Keratinocyte (primary cell): ENCODE data around the gene GOLT1A. TPM values are rescaled to one million over a fixed set of nuclear protein-coding genes. Genes with fewer than 3 reads are reported as not detected.

Source experiments
- DNase-seq: peaks from one replicate; pipeline ENCODE4 v3.0.0-alpha.2; 2011; ENCODE audit warnings: low read depth, missing footprints, low spot score
- FAIRE-seq: peaks from 2 replicates; lab custom pipeline; 2011; peaks lifted over from hg19 to GRCh38; lab: Jason Lieb, UNC
- H2AFZ ChIP-seq: 2 replicates; pipeline ENCODE4 v1.6.0; 2012; ENCODE audit warnings: low read length, control low read depth, inconsistent platforms; ENCODE audit not compliant: control insufficient read depth
- H3K27ac ChIP-seq: 2 replicates; pipeline ENCODE4 v1.5.1; 2011; ENCODE audit warnings: low read length; ENCODE audit not compliant: control insufficient read depth, insufficient read depth
- H3K27me3 ChIP-seq: 3 replicates; pipeline ENCODE4 v1.6.0; 2011; ENCODE audit warnings: low read length; ENCODE audit not compliant: control insufficient read depth, insufficient read depth; ENCODE audit errors: extremely low read depth
- H3K36me3 ChIP-seq, 2 experiments: 2 replicates in 1 of 2; 3 replicates in 1 of 2; pipeline ENCODE4 v1.5.1; 2011; ENCODE audit warnings: low read length in 2 of 2, mild to moderate bottlenecking in 1 of 2; ENCODE audit not compliant: control insufficient read depth in 2 of 2, insufficient read depth in 2 of 2; ENCODE audit errors: extremely low read depth in 1 of 2
- H3K4me1 ChIP-seq: 3 replicates; pipeline ENCODE4 v1.5.1; 2011; ENCODE audit warnings: low read length; ENCODE audit not compliant: control insufficient read depth, insufficient read depth; ENCODE audit errors: extremely low read depth
- H3K4me2 ChIP-seq: 3 replicates; pipeline ENCODE4 v1.6.0; 2011; ENCODE audit warnings: low read depth, low read length; ENCODE audit not compliant: control insufficient read depth, insufficient read depth; ENCODE audit errors: extremely low read depth
- H3K4me3 ChIP-seq, 3 experiments: fragments of 200-600 bp in 1 of 3; sonication (generic) in 1 of 3; 2 replicates in 2 of 3; 3 replicates in 1 of 3; pipeline ENCODE4 v1.5.1; 2011 to 2016; ENCODE audit warnings: low read length in 3 of 3, mild to moderate bottlenecking in 3 of 3, control low read depth in 2 of 3, inconsistent platforms in 1 of 3, low read depth in 1 of 3, mixed read lengths in 1 of 3, mixed run types in 1 of 3, moderate library complexity in 1 of 3; ENCODE audit not compliant: control insufficient read depth in 2 of 3, insufficient read depth in 2 of 3; ENCODE audit errors: extremely low read depth in 1 of 3
- H3K79me2 ChIP-seq: 2 replicates; pipeline ENCODE4 v1.6.0; 2012; ENCODE audit warnings: low read length; ENCODE audit not compliant: control insufficient read depth, insufficient read depth
- H3K9ac ChIP-seq: 3 replicates; pipeline ENCODE4 v1.6.0; 2011; ENCODE audit warnings: low read length; ENCODE audit not compliant: control insufficient read depth, insufficient read depth; ENCODE audit errors: extremely low read depth
- H3K9me1 ChIP-seq: 3 replicates; pipeline ENCODE4 v1.6.0; 2011; ENCODE audit warnings: low read length; ENCODE audit not compliant: control insufficient read depth, insufficient read depth; ENCODE audit errors: extremely low read depth
- H3K9me3 ChIP-seq: 2 replicates; pipeline ENCODE4 v1.5.1; 2012; ENCODE audit warnings: low read depth, low read length; ENCODE audit not compliant: control insufficient read depth
- H4K20me1 ChIP-seq: 3 replicates; pipeline ENCODE4 v1.6.0; 2011; ENCODE audit warnings: low read length; ENCODE audit not compliant: control insufficient read depth, insufficient read depth; ENCODE audit errors: extremely low read depth
- CTCF ChIP-seq, 3 experiments: IDR thresholded peaks in 1 of 3; conservative IDR thresholded peaks in 1 of 3; optimal IDR thresholded peaks in 1 of 3; 2 replicates in 2 of 3; 3 replicates in 1 of 3; pipeline versions ENCODE3 to v1.5.1; 2011; ENCODE audit warnings: low read length in 3 of 3, mild to moderate bottlenecking in 3 of 3, moderate library complexity in 2 of 3, control low read depth in 1 of 3, inconsistent platforms in 1 of 3; ENCODE audit not compliant: insufficient read depth in 2 of 3; ENCODE audit errors: extremely low read depth in 1 of 3
- EZH2 ChIP-seq: IDR thresholded peaks from one replicate; pipeline ENCODE4 v1.6.1; 2012; ENCODE audit warnings: inconsistent platforms, mild to moderate bottlenecking, low read length, moderate library complexity
- dilution Hi-C: fragments of 300-500 bp; cut with MboI; formaldehyde crosslinking; loops from one replicate; pipeline ENCODE4 v1.7.0; 2020; ENCODE audit warnings: low sequenced_read_pairs; ENCODE audit not compliant: extremely low pct_ligation_motif_present
- polyA plus RNA-seq, 5 experiments: library from polyadenylated mRNA; depleted of rRNA in 3 of 5; stranded (reverse) in 3 of 5; stranded (forward) in 1 of 5; unstranded in 1 of 5; fragments of >200 nt; gene quantifications; 1 replicate in 1 of 5; 2 replicates in 3 of 5; 3 replicates in 1 of 5; pipeline versions ENCODE4 v1.2.1 to v1.2.3, GENCODE V29; 2011 to 2012; ENCODE audit warnings: missing spikeins in 2 of 5, low read depth in 1 of 5, low replicate concordance in 1 of 5

The GOLT1A gene
- polyA plus RNA-seq, 1 donor (not counting 4 experiments of a cell fraction or from before 2014, with no cell fraction given), result 0.46 TPM

- H2AFZ ChIP-seq, result peak overlapping the region; percentile 10
- H3K27ac ChIP-seq, result no peak overlapping the region
- peaks cover 8% of the 10 kb centered on the region for H3K4me1 ChIP-seq
- no peak overlapping the region for H3K9ac ChIP-seq
- no peak for TF ChIP-seq EZH2
- TF ChIP-seq CTCF (optimal IDR thresholded peaks at IDR 0.05 in 1 of 3, IDR thresholded peaks at IDR 0.05 in 1 of 3, conservative IDR thresholded peaks at IDR 0.05 in 1 of 3; ENCODE audit: extremely low read depth in 1 of 3, insufficient read depth in 2 of 3, low read length in 3 of 3), result no peak
- H3K9me3 ChIP-seq, result no peaks in the 10 kb centered on the region
- no peak overlapping the region for H3K4me3 ChIP-seq
- peak overlapping the region; percentile 33 for H3K4me2 ChIP-seq
- FAIRE-seq, result no peak
- H3K79me2 ChIP-seq, result no peaks in the 10 kb centered on the region
- dilution Hi-C loops, result no loop called here
- no peaks in the 10 kb centered on the region for H4K20me1 ChIP-seq
- no peak for DNase-seq
- no peaks in the 10 kb centered on the region for H3K9me1 ChIP-seq
- H3K36me3 ChIP-seq, result no peaks in the 10 kb centered on the region
- no peaks in the 10 kb centered on the region for H3K27me3 ChIP-seq
Observed at GRCh38 chr1:204161609-204162493, 51.9 kb downstream of the GOLT1A start.

- no peak overlapping the region for H3K4me3 ChIP-seq
- H3K9me1 ChIP-seq, result no peaks in the 10 kb centered on the region
- FAIRE-seq, result no peak
- peaks cover 23% of the 10 kb centered on the region for H3K4me1 ChIP-seq
- H4K20me1 ChIP-seq, result no peaks in the 10 kb centered on the region
- no peaks in the 10 kb centered on the region for H3K27me3 ChIP-seq
- TF ChIP-seq CTCF (optimal IDR thresholded peaks at IDR 0.05 in 1 of 3, IDR thresholded peaks at IDR 0.05 in 1 of 3, conservative IDR thresholded peaks at IDR 0.05 in 1 of 3; ENCODE audit: extremely low read depth in 1 of 3, insufficient read depth in 2 of 3, low read length in 3 of 3) (no peak), EZH2 (no peak)
- no peak overlapping the region for H3K4me2 ChIP-seq
- no peak overlapping the region for H3K9ac ChIP-seq
- no peak overlapping the region for H2AFZ ChIP-seq
- dilution Hi-C loops, result no loop called here
- H3K9me3 ChIP-seq, result no peaks in the 10 kb centered on the region
- H3K36me3 ChIP-seq, result no peaks in the 10 kb centered on the region
- no peaks in the 10 kb centered on the region for H3K79me2 ChIP-seq
- DNase-seq, result no peak
- H3K27ac ChIP-seq, result no peak overlapping the region
Observed at GRCh38 chr1:204157962-204158361, 55.8 kb downstream of the GOLT1A start.
